GM20000 (cell line): ENCODE data around the gene SOWAHB.
A peak's percentile ranks its signal among the peaks of the same experiment; 100 is the strongest.

Experiments
- DNase-seq: peaks from one replicate; pipeline ENCODE4 v3.0.0; 2012; ENCODE audit warnings: low spot score
- TF ChIP-seq, protein P1 (sequence below): IDR thresholded peaks from 2 replicates; pipeline ENCODE4 v1.5.1; 2012; ENCODE audit warnings: mild to moderate bottlenecking, control low read depth; ENCODE audit errors: extremely low read depth, missing control alignments

Gene SOWAHB, protein sequence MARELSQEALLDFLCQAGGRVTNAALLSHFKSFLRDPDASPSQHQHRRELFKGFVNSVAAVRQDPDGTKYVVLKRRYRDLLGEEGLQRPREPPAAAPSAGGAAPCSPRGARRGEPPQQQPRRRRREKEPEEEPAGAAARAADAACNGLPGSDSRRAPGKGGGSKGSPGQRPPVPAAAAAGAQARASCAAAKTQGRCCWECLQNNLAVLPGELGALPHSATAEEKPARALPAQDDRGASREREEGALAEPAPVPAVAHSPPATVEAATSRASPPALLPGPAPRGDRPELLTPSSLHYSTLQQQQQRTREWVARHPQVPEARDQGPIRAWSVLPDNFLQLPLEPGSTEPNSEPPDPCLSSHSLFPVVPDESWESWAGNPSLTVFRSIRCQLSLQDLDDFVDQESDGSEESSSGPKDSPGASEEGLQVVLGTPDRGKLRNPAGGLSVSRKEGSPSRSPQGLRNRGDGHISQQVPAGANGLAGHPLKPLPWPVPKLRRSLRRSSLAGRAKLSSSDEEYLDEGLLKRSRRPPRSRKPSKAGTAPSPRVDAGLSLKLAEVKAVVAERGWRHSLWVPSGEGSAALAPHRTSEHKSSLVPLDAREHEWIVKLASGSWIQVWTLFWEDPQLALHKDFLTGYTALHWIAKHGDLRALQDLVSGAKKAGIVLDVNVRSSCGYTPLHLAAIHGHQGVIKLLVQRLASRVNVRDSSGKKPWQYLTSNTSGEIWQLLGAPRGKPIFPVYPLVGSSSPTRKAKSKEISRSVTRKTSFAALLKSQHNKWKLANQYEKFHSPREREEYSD

DNA sequence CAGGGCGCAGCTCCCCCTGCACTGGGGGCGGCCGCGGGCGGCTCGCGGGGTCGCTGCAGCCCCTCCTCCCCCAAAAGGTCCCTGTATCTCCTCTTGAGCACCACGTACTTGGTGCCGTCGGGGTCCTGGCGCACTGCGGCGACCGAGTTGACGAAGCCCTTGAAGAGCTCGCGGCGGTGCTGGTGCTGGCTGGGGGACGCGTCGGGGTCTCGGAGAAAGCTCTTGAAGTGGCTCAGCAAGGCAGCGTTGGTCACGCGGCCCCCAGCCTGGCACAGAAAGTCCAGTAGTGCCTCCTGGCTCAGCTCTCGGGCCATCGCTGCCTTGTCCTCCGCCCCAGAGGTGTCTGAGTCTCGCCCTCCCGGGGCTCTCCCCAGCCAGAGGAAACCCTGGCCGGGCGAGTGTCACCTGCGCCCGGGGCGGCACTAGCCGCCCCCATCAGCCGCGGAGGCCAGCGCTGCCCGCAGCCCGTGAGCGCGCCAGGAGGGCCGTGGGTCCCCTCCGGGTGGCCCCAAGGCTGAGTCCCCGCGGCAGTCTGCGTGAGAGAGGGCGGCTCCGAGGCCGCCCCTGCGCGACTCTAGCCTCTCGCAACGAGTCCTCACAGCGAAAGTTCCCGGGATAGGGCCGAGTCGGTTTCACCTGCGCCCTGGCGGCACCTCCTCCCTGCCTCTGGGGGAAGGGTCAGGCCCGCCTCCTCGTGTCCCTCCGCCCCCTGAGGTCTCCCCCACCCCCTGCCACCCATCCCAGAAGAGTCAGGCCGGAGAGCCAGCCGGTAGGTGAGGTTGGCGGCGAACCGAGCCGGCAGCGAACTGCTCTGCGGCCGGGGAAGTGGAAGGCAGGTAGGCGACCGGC lies at the start of gene SOWAHB:
Gene SOWAHB, minus strand, starts transcription at position 609 of the 849 bp plus-strand sequence. Its CDS starts 295 bp downstream, at position 314.
- DNase-seq, result peak; percentile 63
- TF ChIP-seq, protein P1, sequence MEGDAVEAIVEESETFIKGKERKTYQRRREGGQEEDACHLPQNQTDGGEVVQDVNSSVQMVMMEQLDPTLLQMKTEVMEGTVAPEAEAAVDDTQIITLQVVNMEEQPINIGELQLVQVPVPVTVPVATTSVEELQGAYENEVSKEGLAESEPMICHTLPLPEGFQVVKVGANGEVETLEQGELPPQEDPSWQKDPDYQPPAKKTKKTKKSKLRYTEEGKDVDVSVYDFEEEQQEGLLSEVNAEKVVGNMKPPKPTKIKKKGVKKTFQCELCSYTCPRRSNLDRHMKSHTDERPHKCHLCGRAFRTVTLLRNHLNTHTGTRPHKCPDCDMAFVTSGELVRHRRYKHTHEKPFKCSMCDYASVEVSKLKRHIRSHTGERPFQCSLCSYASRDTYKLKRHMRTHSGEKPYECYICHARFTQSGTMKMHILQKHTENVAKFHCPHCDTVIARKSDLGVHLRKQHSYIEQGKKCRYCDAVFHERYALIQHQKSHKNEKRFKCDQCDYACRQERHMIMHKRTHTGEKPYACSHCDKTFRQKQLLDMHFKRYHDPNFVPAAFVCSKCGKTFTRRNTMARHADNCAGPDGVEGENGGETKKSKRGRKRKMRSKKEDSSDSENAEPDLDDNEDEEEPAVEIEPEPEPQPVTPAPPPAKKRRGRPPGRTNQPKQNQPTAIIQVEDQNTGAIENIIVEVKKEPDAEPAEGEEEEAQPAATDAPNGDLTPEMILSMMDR, result no peak

DNA sequence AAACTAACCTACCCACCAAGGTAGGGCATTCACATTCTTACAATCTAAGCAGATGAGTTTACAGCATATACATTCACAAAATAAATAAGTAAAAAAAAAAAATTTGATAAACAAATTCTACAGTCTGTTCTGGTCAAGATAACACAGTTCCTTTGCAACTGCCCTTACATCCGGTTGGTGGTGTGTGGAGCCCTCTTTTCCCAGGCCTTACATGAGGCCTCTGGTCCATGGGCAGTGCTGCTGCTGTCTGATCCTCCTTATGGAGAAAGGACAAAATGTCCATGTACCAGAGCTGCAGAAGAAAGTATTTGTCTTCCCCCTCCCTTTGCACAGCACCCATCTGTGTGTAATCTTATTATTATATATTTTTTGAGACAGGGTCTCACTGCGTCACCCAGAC lies 49.4 kb upstream of the SOWAHB start:
- TF ChIP-seq, protein P1, result no peak
- no peak for DNase-seq

DNA sequence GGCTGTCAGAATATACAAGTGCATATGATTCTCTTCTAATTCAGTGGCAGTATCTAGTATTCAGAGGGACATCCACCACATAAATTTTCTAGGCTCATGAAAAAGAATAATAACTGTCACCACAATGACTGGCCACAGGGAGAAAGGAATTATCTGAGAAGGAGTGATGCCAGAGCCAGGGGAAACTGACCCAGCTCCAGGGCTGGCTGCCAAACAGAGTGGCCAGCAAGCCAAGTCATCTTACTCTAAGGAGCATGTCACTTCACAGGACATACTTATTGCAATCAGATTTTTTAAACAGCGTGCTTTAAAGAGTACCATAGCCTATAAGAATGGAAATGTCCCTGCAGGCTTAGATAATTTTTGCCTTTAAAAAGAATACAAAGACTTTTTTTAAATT lies 45.8 kb upstream of the SOWAHB start:
- TF ChIP-seq, protein P1, result no peak
- no peak for DNase-seq

DNA sequence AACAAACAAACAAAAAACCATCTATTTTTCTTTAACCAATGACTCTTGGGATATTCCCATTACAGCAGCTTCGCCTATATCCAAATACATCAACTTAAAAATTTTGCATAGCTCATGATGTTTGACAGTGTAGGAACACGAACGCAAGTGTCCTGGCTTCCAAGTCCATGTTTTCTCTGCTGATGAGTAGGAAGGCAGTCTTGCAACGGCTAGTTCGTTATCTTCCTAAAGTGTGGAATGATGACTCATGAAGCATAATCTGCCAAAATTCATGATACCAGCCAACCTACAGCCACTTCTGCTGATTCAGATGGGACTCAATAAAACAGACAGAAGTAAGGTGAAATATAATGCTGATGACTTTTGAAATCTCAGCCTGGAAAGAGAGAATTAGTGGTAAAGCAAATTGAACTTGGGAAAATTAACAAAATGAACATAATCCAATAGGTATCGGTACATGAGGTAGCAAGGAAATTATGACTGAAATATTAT lies 45.2 kb upstream of the SOWAHB start:
- no peak for DNase-seq
- TF ChIP-seq, protein P1, result no peak

DNA sequence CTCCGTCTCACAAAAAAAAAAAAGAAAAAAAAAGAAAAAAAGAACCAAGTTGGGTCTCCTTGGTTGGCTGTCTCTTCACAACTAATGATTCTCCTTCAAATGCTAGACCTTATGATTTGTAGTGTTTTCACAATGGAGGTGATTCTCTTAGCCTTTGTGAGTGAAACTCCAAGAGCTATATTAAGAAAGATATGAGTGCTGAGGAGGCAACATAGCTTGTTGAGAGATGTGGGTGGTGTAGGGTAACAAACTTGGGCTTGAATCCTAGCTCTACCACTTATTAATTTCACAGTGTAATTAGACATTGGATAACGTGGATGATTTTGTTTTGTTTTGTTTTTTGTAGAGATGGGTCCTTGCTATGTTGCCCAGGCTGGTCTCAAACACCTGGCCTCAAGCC lies 41.2 kb upstream of the SOWAHB start:
- DNase-seq, result no peak
- TF ChIP-seq, protein P1, result no peak

DNA sequence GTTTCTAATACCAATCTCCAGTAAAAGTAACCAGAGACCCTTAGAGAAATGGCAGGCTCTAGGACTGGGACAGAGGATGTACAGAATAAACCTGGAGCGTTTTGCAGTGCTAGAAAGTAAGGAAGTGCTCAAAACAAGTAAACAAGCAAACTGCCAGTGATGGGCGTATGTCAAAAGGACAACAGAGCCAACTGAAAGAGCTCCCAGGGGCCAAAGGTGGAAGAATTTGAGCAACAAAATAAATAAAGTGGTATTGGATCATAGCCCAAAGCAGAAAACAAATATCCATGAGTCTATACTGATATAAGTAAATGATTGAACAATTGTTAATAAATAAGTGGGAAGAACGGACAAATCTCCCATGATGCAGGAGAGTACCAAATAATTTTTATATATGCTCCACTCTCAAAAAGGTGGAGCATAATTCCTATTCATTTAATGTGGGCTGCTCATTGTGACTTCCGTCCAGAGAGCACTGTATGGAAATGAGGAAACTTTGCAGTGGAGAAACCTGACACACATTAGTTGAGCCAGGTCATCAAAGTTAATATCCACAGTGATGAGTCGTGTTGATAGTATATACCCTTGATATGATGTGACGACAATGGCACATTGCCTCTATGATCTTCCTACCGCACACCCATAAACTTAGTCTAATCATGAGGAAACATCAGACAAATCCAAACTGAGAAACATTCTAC lies 33.8 kb upstream of the SOWAHB start:
- no peak for DNase-seq

More for the DNA sequence above, 33.8 kb upstream of the SOWAHB start:
- TF ChIP-seq, protein P1, result no peak
